HG02840 (cell line): Measurements from ENCODE around the gene RAMP1.
"Not testable (repeated sequence)": the region's sequence is repeated elsewhere in the genome, so short reads cannot be mapped to it uniquely, and the experiment has no call there.

Experiments
- ATAC-seq: cut with Tn5 transposase; IDR thresholded peaks from one replicate; pipeline ENCODE4 v1.9.1; 2021; ENCODE audit warnings: mild to moderate bottlenecking, moderate library complexity, moderate number of reproducible peaks; ENCODE audit not compliant: unreplicated experiment, low FRiP score

Gene RAMP1

GRCh38 chr2:237859533-237860272, at the start of gene RAMP1:
Gene RAMP1 (plus strand): TSS chr2:237859623. CDS start chr2:237859676, 53 bp downstream.
- ATAC-seq, result no peak

- ATAC-seq, result no peak
Observed at GRCh38 chr2:237815637-237816036, 43.8 kb upstream of the RAMP1 start.

GRCh38 chr2:237816531-237816930, 42.9 kb upstream of the RAMP1 start:
- no peak for ATAC-seq

- ATAC-seq, result no peak
Observed at GRCh38 chr2:237818066-237818473, 41.4 kb upstream of the RAMP1 start.

GRCh38 chr2:237819231-237819630, 40.2 kb upstream of the RAMP1 start:
- ATAC-seq, result no peak

GRCh38 chr2:237820421-237820820, 39.0 kb upstream of the RAMP1 start:
- ATAC-seq, result no peak

- no peak for ATAC-seq
Observed at GRCh38 chr2:237823544-237823943, 35.9 kb upstream of the RAMP1 start.

- no peak for ATAC-seq
Observed at GRCh38 chr2:237824085-237824484, 35.3 kb upstream of the RAMP1 start.

GRCh38 chr2:237827421-237827987, 31.9 kb upstream of the RAMP1 start:
- ATAC-seq, result no peak

GRCh38 chr2:237830522-237830921, 28.9 kb upstream of the RAMP1 start:
- no peak for ATAC-seq

GRCh38 chr2:237833546-237833945, 25.9 kb upstream of the RAMP1 start:
- ATAC-seq, result no peak

- no peak for ATAC-seq
Observed at GRCh38 chr2:237835372-237835771, 24.1 kb upstream of the RAMP1 start.

GRCh38 chr2:237841051-237841450, 18.4 kb upstream of the RAMP1 start:
- no peak for ATAC-seq

GRCh38 chr2:237848940-237849339, 10.5 kb upstream of the RAMP1 start:
- not testable (repeated sequence) for ATAC-seq

- no peak for ATAC-seq
Observed at GRCh38 chr2:237854295-237854694, 5.1 kb upstream of the RAMP1 start.

- no peak for ATAC-seq
Observed at GRCh38 chr2:237857791-237858190, 1.6 kb upstream of the RAMP1 start.

- no peak for ATAC-seq
Observed at GRCh38 chr2:237858294-237859081, 935 bp upstream of the RAMP1 start.

- no peak for ATAC-seq
Observed at GRCh38 chr2:237859082-237859433, 365 bp upstream of the RAMP1 start.

GRCh38 chr2:237860273-237860935, 981 bp downstream of the RAMP1 start:
- no peak for ATAC-seq

- ATAC-seq, result no peak
Observed at GRCh38 chr2:237861875-237862527, 2.6 kb downstream of the RAMP1 start.

GRCh38 chr2:237862528-237862895, 3.1 kb downstream of the RAMP1 start:
- no peak for ATAC-seq
